Loucy (cell line): ENCODE measurements around the gene CDH4.

Experiments used
- H2AFZ ChIP-seq: fragments of 200-600 bp; sonication (generic); 2 replicates; pipeline ENCODE4 v1.6.0; 2016; ENCODE audit warnings: antibody characterized with exemption, mild to moderate bottlenecking, low read length, moderate library complexity
- H3F3A ChIP-seq: fragments of 200-600 bp; 2 replicates; pipeline ENCODE4 v1.6.0; 2016; ENCODE audit warnings: antibody characterized with exemption, low read depth, mild to moderate bottlenecking
- H3K27me3 ChIP-seq: fragments of 200-600 bp; sonication (generic); 2 replicates; pipeline ENCODE4 v1.6.1; 2014; ENCODE audit warnings: low read length, mild to moderate bottlenecking; ENCODE audit not compliant: insufficient read depth, poor library complexity, severe bottlenecking
- H3K36me3 ChIP-seq: fragments of 200-600 bp; sonication (generic); 2 replicates; pipeline ENCODE4 v1.6.1; 2016; ENCODE audit warnings: low read length; ENCODE audit not compliant: insufficient read depth
- H3K4me1 ChIP-seq: fragments of 200-600 bp; sonication (generic); 2 replicates; pipeline ENCODE4 v1.5.1; 2014; ENCODE audit warnings: low read length, mild to moderate bottlenecking; ENCODE audit not compliant: insufficient read depth, poor library complexity, severe bottlenecking
- H3K4me2 ChIP-seq: fragments of 200-600 bp; sonication (generic); 2 replicates; pipeline ENCODE4 v1.6.0; 2014; ENCODE audit warnings: antibody characterized with exemption, low read length, low read depth, mild to moderate bottlenecking; ENCODE audit not compliant: poor library complexity, severe bottlenecking
- H3K4me3 ChIP-seq: fragments of 200-600 bp; sonication (generic); 2 replicates; pipeline ENCODE4 v1.5.1; 2014; ENCODE audit warnings: low read length, mild to moderate bottlenecking, mixed read lengths; ENCODE audit not compliant: poor library complexity, severe bottlenecking
- H3K79me2 ChIP-seq: fragments of 200-600 bp; sonication (generic); 2 replicates; pipeline ENCODE4 v1.6.1; 2014; ENCODE audit warnings: low read length; ENCODE audit not compliant: insufficient read depth
- H3K9ac ChIP-seq: fragments of 200-600 bp; sonication (generic); 2 replicates; pipeline ENCODE4 v1.6.0; 2014; ENCODE audit warnings: mild to moderate bottlenecking, low read depth, low read length, moderate library complexity; ENCODE audit not compliant: poor library complexity, severe bottlenecking
- H3K9me2 ChIP-seq: fragments of 200-600 bp; sonication (generic); replicated peaks from 2 replicates; pipeline ENCODE4 v1.6.1; 2016; ENCODE audit warnings: low read depth, low read length, mixed read lengths
- H3K9me3 ChIP-seq: fragments of 200-600 bp; sonication (generic); 2 replicates; pipeline ENCODE4 v1.6.1; 2014; ENCODE audit warnings: mild to moderate bottlenecking, antibody characterized with exemption, low read length, low read depth; ENCODE audit not compliant: insufficient read depth
- H4K20me1 ChIP-seq: fragments of 200-600 bp; sonication (generic); 2 replicates; pipeline ENCODE4 v1.6.0; 2014; ENCODE audit warnings: antibody characterized with exemption, low read length, mild to moderate bottlenecking; ENCODE audit not compliant: insufficient read depth, poor library complexity, severe bottlenecking
- CTCF ChIP-seq: fragments of 200-600 bp; sonication (generic); conservative IDR thresholded peaks from 2 replicates; pipeline ENCODE4 v1.5.1; 2014; ENCODE audit warnings: mild to moderate bottlenecking, antibody characterized with exemption, low read length
- EZH2phosphoT487 ChIP-seq: fragments of 200-600 bp; IDR thresholded peaks from 2 replicates; pipeline ENCODE4 v1.6.1; 2018; ENCODE audit warnings: antibody characterized with exemption, mild to moderate bottlenecking, moderate library complexity, borderline replicate concordance

Gene CDH4

GRCh38 chr20:61429458-61430227, 177.6 kb downstream of the CDH4 start:
- H2AFZ ChIP-seq, result no peak overlapping the region
- no peaks in the 10 kb centered on the region for H3K4me1 ChIP-seq
- H3K9me3 ChIP-seq, result no peaks in the 10 kb centered on the region
- no peaks in the 10 kb centered on the region for H3F3A ChIP-seq
- no peaks in the 10 kb centered on the region for H3K79me2 ChIP-seq
- H4K20me1 ChIP-seq, result no peaks in the 10 kb centered on the region
- H3K9ac ChIP-seq, result no peak overlapping the region
- H3K36me3 ChIP-seq, result no peaks in the 10 kb centered on the region
- TF ChIP-seq EZH2phosphoT487, result no peak
- TF ChIP-seq CTCF, result no peak
- no peak overlapping the region for H3K4me2 ChIP-seq
- H3K27me3 ChIP-seq, result no peaks in the 10 kb centered on the region
- no peak overlapping the region for H3K4me3 ChIP-seq
- no peaks in the 10 kb centered on the region for H3K9me2 ChIP-seq

DNA sequence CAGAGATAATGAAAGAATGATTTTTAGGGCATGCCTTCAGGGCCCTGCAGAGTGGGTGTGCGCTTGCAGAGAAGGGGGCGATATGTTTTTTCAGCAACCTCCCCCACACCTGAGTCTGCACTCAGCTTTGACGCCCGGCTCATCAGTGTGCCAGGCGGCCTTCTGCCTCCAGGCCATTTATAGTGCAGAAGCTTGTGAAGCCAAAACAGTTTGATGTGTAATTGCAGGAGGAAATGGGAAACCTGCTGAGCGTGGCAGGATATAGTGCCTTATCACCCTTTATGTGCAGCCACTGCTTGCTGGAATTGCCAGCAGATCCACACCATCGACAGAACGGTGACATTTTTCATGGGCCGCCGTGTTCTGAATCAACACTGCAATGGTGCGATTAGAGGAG, 178.2 kb downstream of the CDH4 start:
- H3K9me2 ChIP-seq, result no peaks in the 10 kb centered on the region
- no peaks in the 10 kb centered on the region for H3K79me2 ChIP-seq
- H3K27me3 ChIP-seq, result no peaks in the 10 kb centered on the region
- no peak overlapping the region for H3K4me2 ChIP-seq
- H4K20me1 ChIP-seq, result no peaks in the 10 kb centered on the region
- no peaks in the 10 kb centered on the region for H3F3A ChIP-seq
- TF ChIP-seq CTCF, result no peak
- no peak for TF ChIP-seq EZH2phosphoT487
- no peaks in the 10 kb centered on the region for H3K9me3 ChIP-seq
- no peaks in the 10 kb centered on the region for H3K4me1 ChIP-seq
- H3K9ac ChIP-seq, result no peak overlapping the region
- H3K36me3 ChIP-seq, result no peaks in the 10 kb centered on the region
- no peak overlapping the region for H3K4me3 ChIP-seq
- H2AFZ ChIP-seq, result no peak overlapping the region

DNA sequence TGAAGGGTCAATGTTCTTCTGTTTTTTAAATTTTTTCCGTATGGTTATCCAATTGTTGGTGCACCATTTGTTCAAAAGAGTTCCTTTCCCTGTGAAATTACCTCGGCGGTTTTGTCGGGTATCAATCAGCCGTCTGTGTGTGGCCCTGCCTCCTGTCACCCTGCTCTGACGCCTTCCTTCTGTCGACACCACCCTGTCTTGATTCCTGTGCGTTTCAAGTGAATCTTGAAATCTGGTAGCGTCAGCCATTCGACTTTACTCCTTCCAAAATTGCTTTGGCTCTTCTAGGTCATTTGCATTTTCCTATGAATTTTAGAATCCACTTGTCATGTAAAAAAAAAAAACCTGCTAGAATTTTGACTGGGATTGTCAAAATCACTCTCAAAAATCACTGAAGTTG, 181.1 kb downstream of the CDH4 start:
- Histone ChIP-seq H4K20me1 (no peaks in the 10 kb centered on the region), H3K4me2 (no peak overlapping the region), H2AFZ (no peak overlapping the region), H3K4me1 (peaks cover 21% of the 10 kb centered on the region), H3K4me3 (no peak overlapping the region), H3K9me3 (no peaks in the 10 kb centered on the region), H3K9ac (no peak overlapping the region), H3K9me2 (no peaks in the 10 kb centered on the region), H3K79me2 (no peaks in the 10 kb centered on the region), H3F3A (no peaks in the 10 kb centered on the region), H3K27me3 (no peaks in the 10 kb centered on the region), H3K36me3 (no peaks in the 10 kb centered on the region)
- TF ChIP-seq EZH2phosphoT487 (no peak), CTCF (no peak)
